Measurements from ENCODE around the gene MRPS10.

DNA sequence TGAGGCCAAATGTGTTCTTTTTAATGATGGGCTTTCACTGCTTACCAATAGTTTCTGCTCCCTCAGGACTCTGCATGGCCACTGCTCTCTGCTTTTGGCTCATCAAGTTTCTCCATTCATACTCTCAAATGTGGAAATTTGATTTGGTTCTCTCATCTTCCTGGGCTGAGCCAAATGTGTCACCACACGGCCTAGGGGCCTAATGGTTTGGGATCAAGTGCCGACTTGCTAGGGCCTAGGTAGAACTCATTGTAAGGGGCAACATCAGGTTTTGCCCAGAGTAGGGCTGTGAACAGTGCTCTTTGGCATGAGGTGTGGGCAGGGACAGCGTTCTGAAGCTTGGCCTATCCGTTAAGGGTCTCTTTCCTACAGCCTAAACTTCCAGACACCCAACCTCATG lies 3.9 kb upstream of the MRPS10 start:
- TF ChIP-seq EZH2phosphoT487 (IDR thresholded peaks at IDR 0.05; ENCODE audit: insufficient read depth, low read depth) (no peak), EZH2 (IDR thresholded peaks at IDR 0.05; ENCODE audit: insufficient read depth, poor library complexity, severe bottlenecking) (no peak)
